Measurements from ENCODE around the gene ZNF679.

DNA sequence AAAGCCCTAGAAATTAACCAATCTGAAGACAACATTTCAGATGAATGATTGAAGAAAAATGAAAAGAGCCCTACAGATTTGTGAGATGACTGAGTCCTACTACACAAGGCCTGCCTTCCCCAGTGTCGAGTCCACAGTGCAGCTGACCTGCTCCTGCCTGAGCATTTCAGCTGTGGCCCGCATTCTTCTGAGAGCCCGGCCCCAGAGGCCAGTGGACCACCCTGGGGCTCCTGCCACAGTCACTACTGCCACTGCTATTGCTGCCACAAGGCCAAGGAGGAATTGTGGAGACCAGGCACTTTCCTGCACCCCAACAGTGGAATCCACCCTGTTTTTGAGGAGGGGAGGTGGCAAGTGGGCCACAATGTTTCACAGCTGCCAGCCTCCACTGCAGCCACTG, 40.9 kb upstream of the ZNF679 start:
- TF ChIP-seq POLR2A (IDR thresholded peaks at IDR 0.05; ENCODE audit: low read length) (no peak), SREBF2 (IDR thresholded peaks at IDR 0.05) (no peak), EP300 (IDR thresholded peaks at IDR 0.05) (no peak), HOXA7 (CRISPR knock-in tag; IDR thresholded peaks at IDR 0.05) (no peak), NFE2L2 (conservative IDR thresholded peaks at IDR 0.05; ENCODE audit: low read length) (no peak), JUNB (IDR thresholded peaks at IDR 0.05) (no peak), RFX5 (IDR thresholded peaks at IDR 0.05) (no peak)
- TF ChIP-seq, protein P1, sequence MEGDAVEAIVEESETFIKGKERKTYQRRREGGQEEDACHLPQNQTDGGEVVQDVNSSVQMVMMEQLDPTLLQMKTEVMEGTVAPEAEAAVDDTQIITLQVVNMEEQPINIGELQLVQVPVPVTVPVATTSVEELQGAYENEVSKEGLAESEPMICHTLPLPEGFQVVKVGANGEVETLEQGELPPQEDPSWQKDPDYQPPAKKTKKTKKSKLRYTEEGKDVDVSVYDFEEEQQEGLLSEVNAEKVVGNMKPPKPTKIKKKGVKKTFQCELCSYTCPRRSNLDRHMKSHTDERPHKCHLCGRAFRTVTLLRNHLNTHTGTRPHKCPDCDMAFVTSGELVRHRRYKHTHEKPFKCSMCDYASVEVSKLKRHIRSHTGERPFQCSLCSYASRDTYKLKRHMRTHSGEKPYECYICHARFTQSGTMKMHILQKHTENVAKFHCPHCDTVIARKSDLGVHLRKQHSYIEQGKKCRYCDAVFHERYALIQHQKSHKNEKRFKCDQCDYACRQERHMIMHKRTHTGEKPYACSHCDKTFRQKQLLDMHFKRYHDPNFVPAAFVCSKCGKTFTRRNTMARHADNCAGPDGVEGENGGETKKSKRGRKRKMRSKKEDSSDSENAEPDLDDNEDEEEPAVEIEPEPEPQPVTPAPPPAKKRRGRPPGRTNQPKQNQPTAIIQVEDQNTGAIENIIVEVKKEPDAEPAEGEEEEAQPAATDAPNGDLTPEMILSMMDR (IDR thresholded peaks at IDR 0.05), result no peak
- TF ChIP-seq, protein P2, sequence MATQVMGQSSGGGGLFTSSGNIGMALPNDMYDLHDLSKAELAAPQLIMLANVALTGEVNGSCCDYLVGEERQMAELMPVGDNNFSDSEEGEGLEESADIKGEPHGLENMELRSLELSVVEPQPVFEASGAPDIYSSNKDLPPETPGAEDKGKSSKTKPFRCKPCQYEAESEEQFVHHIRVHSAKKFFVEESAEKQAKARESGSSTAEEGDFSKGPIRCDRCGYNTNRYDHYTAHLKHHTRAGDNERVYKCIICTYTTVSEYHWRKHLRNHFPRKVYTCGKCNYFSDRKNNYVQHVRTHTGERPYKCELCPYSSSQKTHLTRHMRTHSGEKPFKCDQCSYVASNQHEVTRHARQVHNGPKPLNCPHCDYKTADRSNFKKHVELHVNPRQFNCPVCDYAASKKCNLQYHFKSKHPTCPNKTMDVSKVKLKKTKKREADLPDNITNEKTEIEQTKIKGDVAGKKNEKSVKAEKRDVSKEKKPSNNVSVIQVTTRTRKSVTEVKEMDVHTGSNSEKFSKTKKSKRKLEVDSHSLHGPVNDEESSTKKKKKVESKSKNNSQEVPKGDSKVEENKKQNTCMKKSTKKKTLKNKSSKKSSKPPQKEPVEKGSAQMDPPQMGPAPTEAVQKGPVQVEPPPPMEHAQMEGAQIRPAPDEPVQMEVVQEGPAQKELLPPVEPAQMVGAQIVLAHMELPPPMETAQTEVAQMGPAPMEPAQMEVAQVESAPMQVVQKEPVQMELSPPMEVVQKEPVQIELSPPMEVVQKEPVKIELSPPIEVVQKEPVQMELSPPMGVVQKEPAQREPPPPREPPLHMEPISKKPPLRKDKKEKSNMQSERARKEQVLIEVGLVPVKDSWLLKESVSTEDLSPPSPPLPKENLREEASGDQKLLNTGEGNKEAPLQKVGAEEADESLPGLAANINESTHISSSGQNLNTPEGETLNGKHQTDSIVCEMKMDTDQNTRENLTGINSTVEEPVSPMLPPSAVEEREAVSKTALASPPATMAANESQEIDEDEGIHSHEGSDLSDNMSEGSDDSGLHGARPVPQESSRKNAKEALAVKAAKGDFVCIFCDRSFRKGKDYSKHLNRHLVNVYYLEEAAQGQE (IDR thresholded peaks at IDR 0.05), result no peak
- TF ChIP-seq, protein P3, sequence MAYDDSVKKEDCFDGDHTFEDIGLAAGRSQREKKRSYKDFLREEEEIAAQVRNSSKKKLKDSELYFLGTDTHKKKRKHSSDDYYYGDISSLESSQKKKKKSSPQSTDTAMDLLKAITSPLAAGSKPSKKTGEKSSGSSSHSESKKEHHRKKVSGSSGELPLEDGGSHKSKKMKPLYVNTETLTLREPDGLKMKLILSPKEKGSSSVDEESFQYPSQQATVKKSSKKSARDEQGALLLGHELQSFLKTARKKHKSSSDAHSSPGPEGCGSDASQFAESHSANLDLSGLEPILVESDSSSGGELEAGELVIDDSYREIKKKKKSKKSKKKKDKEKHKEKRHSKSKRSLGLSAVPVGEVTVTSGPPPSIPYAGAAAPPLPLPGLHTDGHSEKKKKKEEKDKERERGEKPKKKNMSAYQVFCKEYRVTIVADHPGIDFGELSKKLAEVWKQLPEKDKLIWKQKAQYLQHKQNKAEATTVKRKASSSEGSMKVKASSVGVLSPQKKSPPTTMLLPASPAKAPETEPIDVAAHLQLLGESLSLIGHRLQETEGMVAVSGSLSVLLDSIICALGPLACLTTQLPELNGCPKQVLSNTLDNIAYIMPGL (CRISPR knock-in tag; IDR thresholded peaks at IDR 0.05; ENCODE audit: borderline replicate concordance), result no peak

Measured in A549 (cell line).